Upper lobe of right lung (tissue), 1 donor: ENCODE data around the gene CD47. TPM values are rescaled to one million over a fixed set of nuclear protein-coding genes. Genes with fewer than 3 reads are reported as not detected.

Experiments
- ATAC-seq: fragments of 200-7000 bp; cut with Tn5 transposase; one replicate; pipeline ENCODE4 v1.9.1; 2020; ENCODE audit warnings: mild to moderate bottlenecking, moderate library complexity
- DNase-seq: peaks from one replicate; pipeline ENCODE4 v3.0.0-alpha.2; 2020
- H3K27ac ChIP-seq: fragments of 200-600 bp; one replicate; pipeline ENCODE4 v1.8.0; 2022
- H3K27me3 ChIP-seq: fragments of 200-600 bp; one replicate; pipeline ENCODE4 v1.8.0; 2022; ENCODE audit warnings: mild to moderate bottlenecking
- H3K36me3 ChIP-seq: fragments of 200-600 bp; one replicate; pipeline ENCODE4 v1.8.0; 2022
- H3K4me1 ChIP-seq: fragments of 200-600 bp; one replicate; pipeline ENCODE4 v1.8.0; 2022
- H3K4me3 ChIP-seq: fragments of 200-600 bp; one replicate; pipeline ENCODE4 v1.8.0; 2022; ENCODE audit warnings: mild to moderate bottlenecking
- H3K9me3 ChIP-seq: fragments of 200-600 bp; one replicate; pipeline ENCODE4 v1.8.0; 2022
- CTCF ChIP-seq: fragments of 200-600 bp; IDR thresholded peaks from one replicate; pipeline ENCODE4 v1.8.0; 2022; ENCODE audit warnings: antibody characterized with exemption
- intact Hi-C: fragments of 100-400 bp; cut with DNase I; formaldehyde crosslinking; loops from one replicate; pipeline ENCODE4 v1.11.0; 2022
- total RNA-seq: library from RNA; stranded (reverse); fragmentation: NEBNext Ultra II Directional; extraction: Animal tissue kit (Norgen Biotek cat#: 25700); gene quantifications from one replicate; pipeline ENCODE4 v1.2.1, GENCODE V29; 2021
- donor health status: DM: no; HTN: yes; CAD: no; lungs with severe emphysema.

The CD47 gene
- total RNA-seq, 1 donor from 2014 or later: 228 TPM

DNA sequence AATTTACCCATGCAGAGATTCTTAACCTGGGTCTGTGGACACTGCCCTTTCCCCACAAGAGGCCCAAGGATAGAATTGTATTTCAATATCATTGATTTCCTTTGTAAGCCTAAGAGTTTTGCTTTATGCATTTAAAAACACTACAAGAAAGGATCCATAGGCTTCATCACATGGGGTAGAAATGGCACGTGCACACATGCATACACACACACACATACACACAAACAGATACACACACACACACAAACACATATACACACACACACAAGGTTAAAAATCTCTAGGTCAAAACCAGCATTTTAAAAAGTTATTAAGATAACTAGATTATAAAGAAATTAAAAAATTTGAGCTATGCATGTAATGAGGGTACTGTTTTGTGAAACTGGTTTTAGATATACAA, 35.5 kb upstream of the CD47 start:
- intact Hi-C loops: no loop called here
- Histone ChIP-seq H3K36me3 (no peaks in the 10 kb centered on the region), H3K27me3 (no peaks in the 10 kb centered on the region), H3K27ac (no peak overlapping the region), H3K4me1 (peaks cover 4% of the 10 kb centered on the region), H3K4me3 (no peak overlapping the region), H3K9me3 (no peaks in the 10 kb centered on the region)
- DNase-seq: no peak
- no peak for ATAC-seq
- no peak for TF ChIP-seq CTCF

- no peaks in the 10 kb centered on the region for H3K9me3 ChIP-seq
- peak; percentile 25 for ATAC-seq
- no peaks in the 10 kb centered on the region for H3K27me3 ChIP-seq
- DNase-seq: no peak
- no peak overlapping the region for H3K4me3 ChIP-seq
- peak overlapping the region; percentile 18 for H3K27ac ChIP-seq
- no peaks in the 10 kb centered on the region for H3K36me3 ChIP-seq
- no peak for TF ChIP-seq CTCF
- peaks cover 4% of the 10 kb centered on the region for H3K4me1 ChIP-seq
- intact Hi-C loops: no loop called here
Observed at GRCh38 chr3:108125550-108126071, 34.8 kb upstream of the CD47 start.

- intact Hi-C loops: no loop called here
- DNase-seq: no peak
Observed at GRCh38 chr3:108125153-108125543, 34.3 kb upstream of the CD47 start.

GRCh38 chr3:108124337-108125152, 33.7 kb upstream of the CD47 start:
- DNase-seq (no peak), ATAC-seq (peak; percentile 68)
- no peaks in the 10 kb centered on the region for H3K36me3 ChIP-seq
- no peak overlapping the region for H3K4me3 ChIP-seq
- intact Hi-C loops: no loop called here
- H3K4me1 ChIP-seq: peaks cover 4% of the 10 kb centered on the region
- peak overlapping the region; percentile 51 for H3K27ac ChIP-seq
- H3K27me3 ChIP-seq: no peaks in the 10 kb centered on the region
- TF ChIP-seq CTCF: no peak
- no peaks in the 10 kb centered on the region for H3K9me3 ChIP-seq

More at GRCh38 chr3:108125153-108125543, 34.3 kb upstream of the CD47 start:
- no peaks in the 10 kb centered on the region for H3K9me3 ChIP-seq
- no peak for TF ChIP-seq CTCF
- no peaks in the 10 kb centered on the region for H3K27me3 ChIP-seq
- no peak overlapping the region for H3K4me3 ChIP-seq
- peaks cover 4% of the 10 kb centered on the region for H3K4me1 ChIP-seq
- no peak overlapping the region for H3K27ac ChIP-seq
- ATAC-seq: no peak
- no peaks in the 10 kb centered on the region for H3K36me3 ChIP-seq

DNA sequence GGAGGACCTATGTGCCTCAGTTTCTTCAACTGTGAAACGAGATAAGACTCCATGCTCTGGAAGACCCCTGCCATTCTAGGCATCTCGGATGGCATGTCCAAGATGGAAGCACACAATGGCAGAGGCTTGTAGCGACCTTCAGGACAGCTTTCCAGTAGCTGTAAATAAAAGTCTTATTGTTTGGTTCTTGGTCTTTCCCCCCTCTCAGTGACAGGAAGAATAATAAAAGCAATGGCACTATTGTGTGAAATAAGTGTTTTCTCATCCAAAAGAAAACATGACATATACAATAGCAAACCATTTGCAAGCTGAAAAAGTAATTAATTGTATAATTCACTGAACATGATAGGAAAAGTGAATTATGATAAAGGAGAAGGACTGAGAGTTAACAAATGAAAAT, 32.5 kb upstream of the CD47 start:
- peaks cover 4% of the 10 kb centered on the region for H3K4me1 ChIP-seq
- no peaks in the 10 kb centered on the region for H3K36me3 ChIP-seq
- H3K4me3 ChIP-seq: no peak overlapping the region
- intact Hi-C loops: no loop called here
- H3K27ac ChIP-seq: no peak overlapping the region
- TF ChIP-seq CTCF: no peak
- ATAC-seq (no peak), DNase-seq (no peak)
- H3K27me3 ChIP-seq: no peaks in the 10 kb centered on the region
- no peaks in the 10 kb centered on the region for H3K9me3 ChIP-seq
